Caco-2 (cell line): ENCODE data around the gene NXNL1. TPM values are rescaled to one million over a fixed set of nuclear protein-coding genes. Genes with fewer than 3 reads are reported as not detected.

ENCODE experiments used
- BruUV-seq: library from RNA; stranded (reverse); fragments of 400-500 nt; replicated peaks from 2 replicates; lab custom pipeline; 2021; lab: Mats Ljungman, UMichigan
- CTCF ChIA-PET: fragments of 300-600 bp; sonication (Branson Sonifier 250); formaldehyde crosslinking; loops from one replicate; lab custom pipeline; 2022; ENCODE audit warnings: antibody characterized with exemption; lab: Charles Lee
- POLR2A ChIA-PET: fragments of 300-600 bp; sonication (Branson Sonifier 250); formaldehyde crosslinking; loops from one replicate; lab custom pipeline; 2022; ENCODE audit warnings: antibody characterized with exemption; lab: Charles Lee
- DNase-seq, 2 experiments: peaks; one replicate each; pipeline versions ENCODE4 v3.0.0 to v3.0.0-alpha.2; 2020 to 2022
- H3K27me3 ChIP-seq: replicated peaks from 2 replicates; pipeline ENCODE4 v1.6.0; 2011; ENCODE audit warnings: low read length; ENCODE audit not compliant: control insufficient read depth, insufficient read depth
- H3K36me3 ChIP-seq: 2 replicates; pipeline ENCODE4 v1.5.1; 2011; ENCODE audit warnings: low read length; ENCODE audit not compliant: control insufficient read depth, insufficient read depth
- H3K4me1 ChIP-seq: fragments of 250-450 bp; sonication (Bioruptor Pico); 2 replicates; pipeline ENCODE4 v1.5.1; 2020; ENCODE audit warnings: mild to moderate bottlenecking
- H3K4me3 ChIP-seq: 2 replicates; pipeline ENCODE4 v1.5.1; 2011; ENCODE audit warnings: low read depth, mild to moderate bottlenecking, control low read depth, low read length
- H3K9me3 ChIP-seq: fragments of 250-450 bp; sonication (Bioruptor Pico); 2 replicates; pipeline ENCODE4 v1.5.1; 2020; ENCODE audit warnings: mild to moderate bottlenecking, moderate library complexity
- H3K27ac Mint-ChIP-seq: one replicate; pipeline ENCODE4 v1.8.0; 2022; ENCODE audit warnings: mixed read lengths; ENCODE audit not compliant: unreplicated experiment
- H3K27me3 Mint-ChIP-seq: one replicate; pipeline ENCODE4 v1.8.0; 2022; ENCODE audit warnings: mixed read lengths; ENCODE audit not compliant: insufficient read depth, unreplicated experiment
- H3K36me3 Mint-ChIP-seq: one replicate; pipeline ENCODE4 v1.8.0; 2022; ENCODE audit warnings: mild to moderate bottlenecking, mixed read lengths; ENCODE audit not compliant: insufficient read depth, unreplicated experiment
- H3K4me1 Mint-ChIP-seq: one replicate; pipeline ENCODE4 v1.8.0; 2022; ENCODE audit warnings: low read depth, mixed read lengths; ENCODE audit not compliant: unreplicated experiment
- H3K4me3 Mint-ChIP-seq: one replicate; pipeline ENCODE4 v1.8.0; 2022; ENCODE audit warnings: mild to moderate bottlenecking, moderate library complexity, mixed read lengths; ENCODE audit not compliant: unreplicated experiment
- H3K9me3 Mint-ChIP-seq: one replicate; pipeline ENCODE4 v1.8.0; 2022; ENCODE audit warnings: mixed read lengths; ENCODE audit not compliant: unreplicated experiment
- CTCF ChIP-seq, 2 experiments: fragments of 200-600 bp in 1 of 2; IDR thresholded peaks; 1 replicate in 1 of 2; 2 replicates in 1 of 2; pipeline versions ENCODE4 v1.5.1 to v1.8.0; 2011 to 2022; ENCODE audit warnings: antibody characterized with exemption in 1 of 2, control low read depth in 1 of 2, inconsistent platforms in 1 of 2, low read depth in 1 of 2, low read length in 1 of 2, mild to moderate bottlenecking in 1 of 2, moderate library complexity in 1 of 2; ENCODE audit not compliant: insufficient read depth in 1 of 2, severe bottlenecking in 1 of 2, unreplicated experiment in 1 of 2
- intact Hi-C: fragments of 100-400 bp; cut with micrococcal nuclease; formaldehyde crosslinking; loops from one replicate; pipeline ENCODE4 v1.10.0; 2022; ENCODE audit not compliant: unreplicated experiment
- total RNA-seq: library from RNA; stranded (reverse); gene quantifications from 2 replicates; pipeline ENCODE4 v1.2.3, GENCODE V29; 2022

NXNL1 gene
- total RNA-seq, 1 experiment from 2014 or later, result not detected

- H3K27ac Mint-ChIP-seq, result no peak overlapping the region
- TF ChIP-seq CTCF (IDR thresholded peaks at IDR 0.05; ENCODE audit: insufficient read depth in 1 of 2, low read depth in 1 of 2, low read length in 1 of 2, severe bottlenecking in 1 of 2, unreplicated experiment in 1 of 2), result peak in 1 of 2 experiments; percentile 24
- DNase-seq, result peak; percentile 78 to 85
- Histone ChIP-seq H3K4me1 (no peaks in the 10 kb centered on the region), H3K27me3 (no peaks in the 10 kb centered on the region), H3K9me3 (no peaks in the 10 kb centered on the region), H3K4me3 (no peak overlapping the region), H3K36me3 (no peaks in the 10 kb centered on the region)
- H3K9me3 Mint-ChIP-seq, result no peaks in the 10 kb centered on the region
- H3K36me3 Mint-ChIP-seq, result peaks cover 4% of the 10 kb centered on the region
- intact Hi-C loops, result no loop called here
- peaks cover 6% of the 10 kb centered on the region for H3K4me1 Mint-ChIP-seq
- no peaks in the 10 kb centered on the region for H3K27me3 Mint-ChIP-seq
- CTCF ChIA-PET, result no interaction called here
- no TSS peak for BruUV-seq
- H3K4me3 Mint-ChIP-seq, result peak overlapping the region; percentile 57
- POLR2A ChIA-PET, result no interaction called here
Measured at GRCh38 chr19:17488593-17489391, 28.1 kb upstream of the NXNL1 start.

- intact Hi-C loops, result no loop called here
- Histone ChIP-seq H3K4me1 (no peaks in the 10 kb centered on the region), H3K4me3 (no peak overlapping the region), H3K9me3 (no peaks in the 10 kb centered on the region), H3K27me3 (no peaks in the 10 kb centered on the region), H3K36me3 (no peaks in the 10 kb centered on the region)
- Mint-ChIP-seq H3K4me3 (no peak overlapping the region), H3K36me3 (peaks cover 4% of the 10 kb centered on the region), H3K9me3 (no peaks in the 10 kb centered on the region), H3K27me3 (no peaks in the 10 kb centered on the region), H3K4me1 (peaks cover 6% of the 10 kb centered on the region), H3K27ac (no peak overlapping the region)
- no TSS peak for BruUV-seq
- TF ChIP-seq CTCF (IDR thresholded peaks at IDR 0.05; ENCODE audit: insufficient read depth in 1 of 2, low read depth in 1 of 2, low read length in 1 of 2, severe bottlenecking in 1 of 2, unreplicated experiment in 1 of 2), result no peak
- POLR2A ChIA-PET, result no interaction called here
- DNase-seq, result no peak
- CTCF ChIA-PET, result no interaction called here
Measured at GRCh38 chr19:17487284-17488121, 26.8 kb upstream of the NXNL1 start.

DNA sequence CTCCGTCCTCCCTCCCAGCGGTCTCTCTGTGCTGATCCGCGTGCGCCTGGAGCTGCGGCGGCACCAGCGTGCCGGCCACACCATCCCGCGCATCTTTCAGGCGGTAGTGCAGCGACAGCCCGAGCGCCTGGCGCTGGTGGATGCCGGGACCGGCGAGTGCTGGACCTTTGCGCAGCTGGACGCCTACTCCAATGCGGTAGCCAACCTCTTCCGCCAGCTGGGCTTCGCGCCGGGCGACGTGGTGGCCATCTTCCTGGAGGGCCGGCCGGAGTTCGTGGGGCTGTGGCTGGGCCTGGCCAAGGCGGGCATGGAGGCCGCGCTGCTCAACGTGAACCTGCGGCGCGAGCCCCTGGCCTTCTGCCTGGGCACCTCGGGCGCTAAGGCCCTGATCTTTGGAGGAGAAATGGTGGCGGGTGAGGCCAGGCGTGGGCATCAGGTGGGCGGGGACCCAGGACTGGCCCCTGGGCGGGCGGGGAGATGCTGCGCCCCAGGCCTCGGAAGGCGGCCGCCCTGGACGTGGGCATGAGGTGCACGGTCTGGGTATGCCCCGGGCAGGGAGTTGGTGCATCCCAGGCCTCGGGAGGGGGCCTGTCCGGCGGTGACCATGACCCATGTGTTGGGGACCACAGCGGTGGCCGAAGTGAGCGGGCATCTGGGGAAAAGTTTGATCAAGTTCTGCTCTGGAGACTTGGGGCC, 26.0 kb upstream of the NXNL1 start:
- H3K4me1 ChIP-seq, result no peaks in the 10 kb centered on the region
- CTCF ChIA-PET, result no interaction called here

More for the DNA sequence above, 26.0 kb upstream of the NXNL1 start:
- Mint-ChIP-seq H3K4me1 (peaks cover 6% of the 10 kb centered on the region), H3K9me3 (no peaks in the 10 kb centered on the region), H3K27ac (no peak overlapping the region), H3K4me3 (no peak overlapping the region), H3K36me3 (peaks cover 4% of the 10 kb centered on the region), H3K27me3 (no peaks in the 10 kb centered on the region)
- BruUV-seq, result no TSS peak
- H3K9me3 ChIP-seq, result no peaks in the 10 kb centered on the region
- DNase-seq, result no peak
- H3K36me3 ChIP-seq, result no peaks in the 10 kb centered on the region
- no peaks in the 10 kb centered on the region for H3K27me3 ChIP-seq
- no peak for TF ChIP-seq CTCF (IDR thresholded peaks at IDR 0.05; ENCODE audit: insufficient read depth in 1 of 2, low read depth in 1 of 2, low read length in 1 of 2, severe bottlenecking in 1 of 2, unreplicated experiment in 1 of 2)
- POLR2A ChIA-PET, result no interaction called here
- no peak overlapping the region for H3K4me3 ChIP-seq
- intact Hi-C loops, result no loop called here
